Karpas-422 (cell line): Measurements from ENCODE around the gene ACADM. TPM values are rescaled to one million over a fixed set of nuclear protein-coding genes. Genes with fewer than 3 reads are reported as not detected.
"Not testable (repeated sequence)": the region's sequence is repeated elsewhere in the genome, so short reads cannot be mapped to it uniquely, and the experiment has no call there.

Experiments used
- DNase-seq: peaks from one replicate; pipeline ENCODE4 v3.0.0-alpha.2; 2015
- H2AFZ ChIP-seq: fragments of 200-600 bp; sonication (generic); 2 replicates; pipeline ENCODE4 v1.6.1; 2014; ENCODE audit warnings: antibody characterized with exemption, low read length, mixed read lengths
- H3K27ac ChIP-seq: fragments of 200-600 bp; sonication (generic); 2 replicates; pipeline ENCODE4 v1.5.1; 2014; ENCODE audit warnings: mild to moderate bottlenecking, low read length, moderate library complexity
- H3K27me3 ChIP-seq: fragments of 200-600 bp; sonication (generic); 2 replicates; pipeline ENCODE4 v1.6.1; 2014; ENCODE audit warnings: low read length, mixed read lengths
- H3K36me3 ChIP-seq: fragments of 200-600 bp; sonication (generic); 2 replicates; pipeline ENCODE4 v1.6.1; 2014; ENCODE audit warnings: low read length, mixed read lengths; ENCODE audit not compliant: insufficient read depth
- H3K4me1 ChIP-seq: fragments of 200-600 bp; sonication (generic); 2 replicates; pipeline ENCODE4 v1.6.1; 2014; ENCODE audit warnings: mild to moderate bottlenecking, low read length, mixed read lengths
- H3K4me2 ChIP-seq: fragments of 200-600 bp; sonication (generic); 2 replicates; pipeline ENCODE4 v1.6.1; 2014; ENCODE audit warnings: low read length, low read depth, mild to moderate bottlenecking; ENCODE audit not compliant: poor library complexity, severe bottlenecking
- H3K4me3 ChIP-seq: fragments of 200-600 bp; sonication (generic); 2 replicates; pipeline ENCODE4 v1.5.1; 2014; ENCODE audit warnings: mild to moderate bottlenecking, antibody characterized with exemption, low read length, mixed read lengths
- H3K79me2 ChIP-seq: fragments of 200-600 bp; sonication (generic); 2 replicates; pipeline ENCODE4 v1.6.1; 2014; ENCODE audit warnings: mild to moderate bottlenecking, low read length, mixed read lengths
- H3K9ac ChIP-seq: fragments of 200-600 bp; sonication (generic); 2 replicates; pipeline ENCODE4 v1.6.0; 2014; ENCODE audit warnings: low read length
- H3K9me2 ChIP-seq: fragments of 200-600 bp; sonication (generic), shearing (Covaris generic); replicated peaks from 2 replicates; pipeline ENCODE4 v1.6.0; 2014; ENCODE audit warnings: mild to moderate bottlenecking, low read length, moderate library complexity; ENCODE audit not compliant: insufficient read depth
- H3K9me3 ChIP-seq: fragments of 300-700, 200-600 bp; sonication (generic); 2 replicates; pipeline ENCODE4 v1.6.1; 2014; ENCODE audit warnings: low read length, mixed read lengths
- H4K20me1 ChIP-seq: fragments of 200-600 bp; sonication (generic); 2 replicates; pipeline ENCODE4 v1.6.1; 2014; ENCODE audit warnings: mild to moderate bottlenecking, antibody characterized with exemption, low read length, low read depth; ENCODE audit not compliant: insufficient read depth
- total RNA-seq: library from RNA; depleted of rRNA; stranded (reverse); fragments of >200 nt; shearing (Covaris generic); gene quantifications from 2 replicates; pipeline ENCODE4 v1.2.3, GENCODE V29; 2014; ENCODE audit warnings: low replicate concordance

ACADM gene
- total RNA-seq, 1 experiment from 2014 or later = 104 TPM

GRCh38 chr1:75710832-75711231 is 13.7 kb upstream of the ACADM start:
- DNase-seq = no peak
- H3K27ac ChIP-seq = no peak overlapping the region
- H3K36me3 ChIP-seq = no peaks in the 10 kb centered on the region
- no peaks in the 10 kb centered on the region for H3K79me2 ChIP-seq
- H3K9me3 ChIP-seq = no peaks in the 10 kb centered on the region
- H3K4me2 ChIP-seq = no peak overlapping the region
- H3K27me3 ChIP-seq = no peaks in the 10 kb centered on the region
- no peak overlapping the region for H2AFZ ChIP-seq
- 0 out of 2 replicates have a peak, but pooled peaks cover 2% of the 10 kb centered on the region for H3K4me1 ChIP-seq
- no peaks in the 10 kb centered on the region for H4K20me1 ChIP-seq
- no peaks in the 10 kb centered on the region for H3K9me2 ChIP-seq
- no peak overlapping the region for H3K9ac ChIP-seq
- no peak overlapping the region for H3K4me3 ChIP-seq

- H3K36me3 ChIP-seq = no peaks in the 10 kb centered on the region
Observed at GRCh38 chr1:75711846-75712245, 12.7 kb upstream of the ACADM start.

GRCh38 chr1:75712306-75712705 is 12.2 kb upstream of the ACADM start:
- no peak overlapping the region for H3K9ac ChIP-seq
- no peaks in the 10 kb centered on the region for H3K9me2 ChIP-seq
- H3K79me2 ChIP-seq = no peaks in the 10 kb centered on the region
- 0 out of 2 replicates have a peak, but pooled peaks cover 2% of the 10 kb centered on the region for H3K4me1 ChIP-seq
- no peaks in the 10 kb centered on the region for H3K27me3 ChIP-seq
- H3K4me2 ChIP-seq = no peak overlapping the region
- H3K4me3 ChIP-seq = no peak overlapping the region
- H3K36me3 ChIP-seq = no peaks in the 10 kb centered on the region
- H4K20me1 ChIP-seq = no peaks in the 10 kb centered on the region
- no peak overlapping the region for H2AFZ ChIP-seq
- H3K27ac ChIP-seq = no peak overlapping the region
- H3K9me3 ChIP-seq = no peaks in the 10 kb centered on the region
- no peak for DNase-seq

More at GRCh38 chr1:75711846-75712245, 12.7 kb upstream of the ACADM start:
- no peak for DNase-seq
- no peaks in the 10 kb centered on the region for H4K20me1 ChIP-seq
- H3K9ac ChIP-seq = no peak overlapping the region
- no peaks in the 10 kb centered on the region for H3K79me2 ChIP-seq
- H3K27me3 ChIP-seq = no peaks in the 10 kb centered on the region
- no peak overlapping the region for H3K4me2 ChIP-seq
- H3K27ac ChIP-seq = no peak overlapping the region
- 0 out of 2 replicates have a peak, but pooled peaks cover 2% of the 10 kb centered on the region for H3K4me1 ChIP-seq
- H2AFZ ChIP-seq = no peak overlapping the region
- no peak overlapping the region for H3K4me3 ChIP-seq
- H3K9me2 ChIP-seq = no peaks in the 10 kb centered on the region
- no peaks in the 10 kb centered on the region for H3K9me3 ChIP-seq

- H2AFZ ChIP-seq = no peak overlapping the region
- H3K4me3 ChIP-seq = no peak overlapping the region
- no peak overlapping the region for H3K4me2 ChIP-seq
- H3K27me3 ChIP-seq = no peaks in the 10 kb centered on the region
- no peaks in the 10 kb centered on the region for H3K9me3 ChIP-seq
- no peak overlapping the region for H3K27ac ChIP-seq
- no peaks in the 10 kb centered on the region for H4K20me1 ChIP-seq
- DNase-seq = no peak
- H3K36me3 ChIP-seq = no peaks in the 10 kb centered on the region
- H3K9me2 ChIP-seq = no peaks in the 10 kb centered on the region
- peaks cover 3% of the 10 kb centered on the region for H3K79me2 ChIP-seq
- H3K4me1 ChIP-seq = peaks cover 8% of the 10 kb centered on the region
- no peak overlapping the region for H3K9ac ChIP-seq
Observed at GRCh38 chr1:75719810-75720209, 4.7 kb upstream of the ACADM start.

GRCh38 chr1:75720325-75720724 is 4.2 kb upstream of the ACADM start:
- Histone ChIP-seq H3K79me2 (peaks cover 8% of the 10 kb centered on the region), H4K20me1 (no peaks in the 10 kb centered on the region), H3K4me1 (peaks cover 8% of the 10 kb centered on the region), H3K9me2 (no peaks in the 10 kb centered on the region), H3K36me3 (no peaks in the 10 kb centered on the region), H3K27ac (no peak overlapping the region), H3K4me2 (no peak overlapping the region), H2AFZ (no peak overlapping the region), H3K9ac (no peak overlapping the region), H3K27me3 (no peaks in the 10 kb centered on the region), H3K4me3 (no peak overlapping the region), H3K9me3 (no peaks in the 10 kb centered on the region)
- DNase-seq = no peak

GRCh38 chr1:75720820-75721219 is 3.7 kb upstream of the ACADM start:
- no peak for DNase-seq
- peaks cover 11% of the 10 kb centered on the region for H3K4me1 ChIP-seq
- H3K27ac ChIP-seq = no peak overlapping the region
- no peak overlapping the region for H3K4me3 ChIP-seq
- no peaks in the 10 kb centered on the region for H3K27me3 ChIP-seq
- no peaks in the 10 kb centered on the region for H3K9me2 ChIP-seq
- H3K79me2 ChIP-seq = peaks cover 13% of the 10 kb centered on the region
- no peak overlapping the region for H2AFZ ChIP-seq
- H4K20me1 ChIP-seq = no peaks in the 10 kb centered on the region
- H3K4me2 ChIP-seq = no peak overlapping the region
- no peak overlapping the region for H3K9ac ChIP-seq
- no peaks in the 10 kb centered on the region for H3K36me3 ChIP-seq
- H3K9me3 ChIP-seq = no peaks in the 10 kb centered on the region

- not testable (repeated sequence) for H3K36me3 ChIP-seq, H2AFZ ChIP-seq, H4K20me1 ChIP-seq, H3K9ac ChIP-seq, H3K27me3 ChIP-seq, H3K4me2 ChIP-seq, H3K9me2 ChIP-seq, DNase-seq, H3K9me3 ChIP-seq, H3K4me3 ChIP-seq, H3K27ac ChIP-seq
- H3K79me2 ChIP-seq = peaks cover 27% of the 10 kb centered on the region
- peaks cover 25% of the 10 kb centered on the region for H3K4me1 ChIP-seq
Observed at GRCh38 chr1:75722246-75722645, 2.3 kb upstream of the ACADM start.

- Histone ChIP-seq H3K4me1 (peaks cover 33% of the 10 kb centered on the region), H4K20me1 (no peaks in the 10 kb centered on the region), H3K36me3 (peaks cover 3% of the 10 kb centered on the region; the same call in 1 of the 2 replicates), H3K27ac (no peak overlapping the region), H3K9ac (no peak overlapping the region), H3K9me3 (no peaks in the 10 kb centered on the region), H3K79me2 (peaks cover 34% of the 10 kb centered on the region), H3K27me3 (no peaks in the 10 kb centered on the region), H3K4me3 (no peak overlapping the region), H3K9me2 (no peaks in the 10 kb centered on the region), H3K4me2 (no peak overlapping the region), H2AFZ (no peak overlapping the region)
- DNase-seq = no peak
Observed at GRCh38 chr1:75722966-75723365, 1.5 kb upstream of the ACADM start.
